Neural cell (in vitro differentiated cells): ENCODE results near the gene COA5. TPM values are rescaled to one million over a fixed set of nuclear protein-coding genes. Genes with fewer than 3 reads are reported as not detected.

Experiments
- polyA plus RNA-seq: library from polyadenylated mRNA; depleted of rRNA; stranded (reverse); fragments of >200 nt; gene quantifications from 2 replicates; pipeline ENCODE4 v1.2.3, GENCODE V29; 2014

COA5 gene
- polyA plus RNA-seq, 1 donor from 2014 or later = 160 TPM

Other genes with a start within 250 kb of the COA5 start
- gene INPP4A, start 163.7 kb downstream of the COA5 start, polyA plus RNA-seq = 51.4 and 52.9 TPM in 2 replicates
- 111 and 123 TPM in 2 replicates for gene UNC50, start 77 bp upstream of the COA5 start, polyA plus RNA-seq
- gene MGAT4A, start 122.6 kb upstream of the COA5 start, polyA plus RNA-seq = 29.9 and 54.8 TPM in 2 replicates